Endothelial cell of umbilical vein (primary cell): ENCODE results near the gene RANGRF.

Experiments
- CTCF ChIP-seq, 2 donors: IDR thresholded peaks; 1 replicate in 1 of 2; 2 replicates in 1 of 2; pipeline ENCODE4 v1.5.1; 2011; ENCODE audit warnings: low read length in 2 of 2, mild to moderate bottlenecking in 2 of 2, moderate library complexity in 2 of 2, control low read depth in 1 of 2, inconsistent platforms in 1 of 2, low read depth in 1 of 2; ENCODE audit not compliant: insufficient read depth in 1 of 2; ENCODE audit errors: extremely low read depth in 1 of 2
- EZH2 ChIP-seq: IDR thresholded peaks from 2 replicates; pipeline ENCODE4 v1.6.1; 2012; ENCODE audit warnings: borderline replicate concordance, low read depth, mild to moderate bottlenecking, moderate library complexity, low read length, inconsistent platforms; ENCODE audit not compliant: severe bottlenecking
- JUN ChIP-seq: IDR thresholded peaks from 2 replicates; pipeline ENCODE4 v1.6.1; 2011; ENCODE audit warnings: borderline replicate concordance, low read depth; ENCODE audit not compliant: insufficient read length, insufficient read depth
- MYC ChIP-seq: IDR thresholded peaks from one replicate; pipeline ENCODE4 v1.6.1; 2011; ENCODE audit warnings: mild to moderate bottlenecking, low read depth, low read length
- POLR2A ChIP-seq: IDR thresholded peaks from 2 replicates; pipeline ENCODE4 v1.6.1; 2012; ENCODE audit warnings: low read depth, mild to moderate bottlenecking, control low read depth, low read length
- POLR2AphosphoS5 ChIP-seq: IDR thresholded peaks from 2 replicates; pipeline ENCODE4 v1.6.1; 2012; ENCODE audit warnings: low read depth, mild to moderate bottlenecking, control low read depth, low read length, moderate library complexity; ENCODE audit not compliant: insufficient read depth
- TF ChIP-seq, protein P1 (sequence below): IDR thresholded peaks from 2 replicates; pipeline ENCODE4 v1.6.1; 2011; ENCODE audit not compliant: insufficient read depth, insufficient read length

- TF ChIP-seq CTCF (IDR thresholded peaks at IDR 0.05; ENCODE audit: extremely low read depth in 1 of 2, insufficient read depth in 1 of 2, low read depth in 1 of 2, low read length in 2 of 2): no peak
- no peak for TF ChIP-seq POLR2AphosphoS5
- no peak for TF ChIP-seq POLR2A
- no peak for TF ChIP-seq EZH2
- no peak for TF ChIP-seq JUN
- TF ChIP-seq, protein P1, sequence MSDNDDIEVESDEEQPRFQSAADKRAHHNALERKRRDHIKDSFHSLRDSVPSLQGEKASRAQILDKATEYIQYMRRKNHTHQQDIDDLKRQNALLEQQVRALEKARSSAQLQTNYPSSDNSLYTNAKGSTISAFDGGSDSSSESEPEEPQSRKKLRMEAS: no peak
- TF ChIP-seq MYC: no peak
Observed at GRCh38 chr17:8338753-8339140, 50.3 kb downstream of the RANGRF start.
